Measurements from ENCODE around the gene DPP10.
"Not testable (repeated sequence)": the region's sequence is repeated elsewhere in the genome, so short reads cannot be mapped to it uniquely, and the experiment has no call there.

Gene DPP10

GRCh38 chr2:115427436-115427835 is 985.0 kb downstream of the DPP10 start:
- no peak overlapping the region for H3K4me3 ChIP-seq (ENCODE audit: low read length)
- no peak for TF ChIP-seq CTCF (conservative IDR thresholded peaks at IDR 0.05; ENCODE audit: low read length)

DNA sequence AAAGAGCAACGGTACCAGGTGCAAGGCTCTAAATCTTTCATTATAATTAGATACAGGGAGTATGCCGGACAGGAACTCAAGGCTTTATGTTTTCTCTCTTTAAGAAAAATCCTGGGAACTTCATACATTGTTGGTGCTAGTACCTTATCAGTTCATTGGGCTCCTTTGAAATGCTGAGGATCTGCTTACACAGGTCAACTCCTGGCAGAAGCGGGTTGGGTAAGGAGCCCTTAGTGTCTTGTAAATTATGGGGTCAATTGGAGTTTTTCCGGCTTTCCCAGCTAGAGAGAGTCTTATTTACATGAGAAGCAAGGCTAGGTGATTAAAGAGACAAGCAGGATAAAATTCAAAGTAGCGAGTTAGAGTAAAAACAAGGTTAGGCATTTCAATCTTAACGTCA is 998.3 kb downstream of the DPP10 start:
- H3K4me3 ChIP-seq (ENCODE audit: low read length); DNase-seq (ENCODE audit: low read depth): not testable (repeated sequence)

More at GRCh38 chr2:115427436-115427835, 985.0 kb downstream of the DPP10 start:
- DNase-seq (ENCODE audit: low read depth): no peak

DNA sequence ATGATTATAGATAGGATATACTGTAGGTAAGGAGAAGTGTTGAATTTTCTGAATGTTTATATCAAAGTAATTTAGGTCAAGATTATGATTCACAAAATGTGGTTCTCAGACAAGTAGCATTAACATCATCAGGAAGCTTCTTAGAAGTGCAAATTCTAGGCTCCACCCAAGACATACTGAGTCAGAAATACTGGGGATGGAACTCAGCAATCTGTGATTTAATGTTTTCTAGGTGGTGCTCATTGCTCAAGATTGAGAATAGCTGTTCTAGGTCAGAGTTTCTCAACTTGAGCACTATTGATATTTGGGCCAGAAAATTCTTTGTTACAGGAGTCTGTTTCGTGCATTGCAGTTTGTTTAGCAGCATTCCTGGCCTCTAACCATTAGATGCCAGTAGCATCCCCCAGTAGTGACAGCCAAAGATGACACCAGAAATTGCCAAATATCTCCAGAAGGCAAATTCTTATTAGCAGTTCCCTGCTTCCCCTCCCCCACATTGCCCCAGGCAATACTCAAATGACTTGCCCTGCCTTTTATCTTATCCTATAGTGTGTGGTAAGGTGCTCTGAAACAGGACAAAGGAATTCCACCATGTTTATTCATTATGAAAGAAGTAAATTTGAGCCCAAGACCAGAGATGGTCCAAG is 1001.2 kb downstream of the DPP10 start:
- no peak overlapping the region for H3K4me3 ChIP-seq (ENCODE audit: low read length)
- no peak for DNase-seq (ENCODE audit: low read depth)
- no peak for TF ChIP-seq CTCF (conservative IDR thresholded peaks at IDR 0.05; ENCODE audit: low read length)

DNA sequence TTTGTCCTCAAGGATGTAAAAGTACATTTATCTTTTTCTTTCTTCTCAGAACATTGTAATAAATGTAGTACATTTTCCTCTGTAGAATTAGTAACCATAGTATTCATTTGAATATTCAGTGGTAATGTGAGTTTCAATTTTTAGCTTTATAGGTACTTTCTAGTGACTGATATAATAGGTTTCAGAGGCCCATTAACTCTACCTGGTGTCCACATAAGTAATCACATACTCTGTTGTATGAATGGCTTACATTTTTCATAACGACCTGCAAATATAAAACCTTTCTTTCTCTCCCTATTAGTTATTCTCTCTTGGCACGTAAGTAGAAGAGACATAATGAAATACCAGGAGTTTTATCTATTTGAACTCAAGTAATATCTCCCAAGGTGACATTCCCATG is 1017.6 kb downstream of the DPP10 start:
- TF ChIP-seq CTCF (conservative IDR thresholded peaks at IDR 0.05; ENCODE audit: low read length): no peak
- H3K4me3 ChIP-seq (ENCODE audit: low read length): no peak overlapping the region
- DNase-seq (ENCODE audit: low read depth): no peak

- H3K4me3 ChIP-seq (ENCODE audit: low read length): no peak overlapping the region
- TF ChIP-seq CTCF (conservative IDR thresholded peaks at IDR 0.05; ENCODE audit: low read length): no peak
- no peak for DNase-seq (ENCODE audit: low read depth)
These were observed 1038.3 kb downstream of the DPP10 start for GRCh38 chr2:115480741-115481140.

DNA sequence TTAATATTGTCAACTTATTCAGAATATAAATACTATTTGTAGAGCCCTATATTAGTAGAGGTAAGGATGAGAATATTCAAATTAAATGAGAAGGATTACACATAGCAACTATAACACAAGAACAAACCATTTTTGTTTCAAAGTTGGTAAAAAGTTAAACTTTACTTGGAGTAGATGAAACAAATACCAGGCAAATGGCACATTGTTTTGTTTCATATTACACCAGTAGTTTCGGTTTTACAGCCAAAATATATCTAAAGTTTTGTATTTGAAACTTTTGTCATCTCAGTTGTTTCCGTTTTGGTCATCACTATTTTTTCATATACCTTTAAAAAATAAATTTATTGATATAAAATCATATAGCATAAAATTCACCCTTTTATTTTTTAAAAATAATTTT is 1039.4 kb downstream of the DPP10 start:
- TF ChIP-seq CTCF (conservative IDR thresholded peaks at IDR 0.05; ENCODE audit: low read length): no peak
- H3K4me3 ChIP-seq (ENCODE audit: low read length): no peak overlapping the region
- DNase-seq (ENCODE audit: low read depth): no peak

DNA sequence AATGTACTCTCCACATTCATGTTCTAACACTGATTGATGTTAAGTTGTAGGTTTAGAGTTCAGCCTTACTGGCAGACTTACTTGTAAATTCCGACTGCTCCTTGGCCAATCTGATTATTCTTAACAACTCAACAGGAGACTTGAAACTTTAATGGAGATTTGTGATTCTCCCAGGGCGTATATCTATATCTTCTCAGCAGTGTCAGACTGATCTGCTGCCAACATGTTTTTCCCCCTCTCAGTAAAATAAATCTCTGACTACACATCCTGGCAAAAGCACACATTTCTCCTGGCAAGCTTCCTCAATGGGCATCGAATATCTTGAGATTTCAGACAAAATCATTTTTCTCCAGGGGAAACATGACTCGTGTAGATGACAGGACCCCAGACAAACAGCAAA is 1041.2 kb downstream of the DPP10 start:
- no peak for TF ChIP-seq CTCF (conservative IDR thresholded peaks at IDR 0.05; ENCODE audit: low read length)

GRCh38 chr2:115484486-115484885 is 1042.0 kb downstream of the DPP10 start:
- H3K4me3 ChIP-seq (ENCODE audit: low read length): no peak overlapping the region
- DNase-seq (ENCODE audit: low read depth): no peak
- TF ChIP-seq CTCF (conservative IDR thresholded peaks at IDR 0.05; ENCODE audit: low read length): no peak

More for the DNA sequence above, 1041.2 kb downstream of the DPP10 start:
- H3K4me3 ChIP-seq (ENCODE audit: low read length): no peak overlapping the region
- DNase-seq (ENCODE audit: low read depth): no peak
